Fibroblast of skin of left biceps (primary cell): ENCODE data around the gene RPP25.
"Not testable (repeated sequence)": the region's sequence is repeated elsewhere in the genome, so short reads cannot be mapped to it uniquely, and the experiment has no call there.

Source experiments
- DNase-seq, 2 experiments: peaks; one replicate each; pipeline ENCODE4 v3.0.0-alpha.2; 2013; ENCODE audit warnings: low read depth in 2 of 2

RPP25 gene

GRCh38 chr15:74962671-74963070 is 6.1 kb upstream of the RPP25 start:
- no peak for DNase-seq

GRCh38 chr15:74962219-74962618 is 5.6 kb upstream of the RPP25 start:
- DNase-seq, result no peak

- DNase-seq, result no peak
These were observed 5.0 kb upstream of the RPP25 start for GRCh38 chr15:74961616-74962015.

- DNase-seq, result no peak
These were observed 4.5 kb upstream of the RPP25 start for GRCh38 chr15:74960995-74961588.

GRCh38 chr15:74960286-74960685 is 3.7 kb upstream of the RPP25 start:
- no peak for DNase-seq

GRCh38 chr15:74959586-74959939 is 3.0 kb upstream of the RPP25 start:
- no peak for DNase-seq

- no peak for DNase-seq
These were observed 2.5 kb upstream of the RPP25 start for GRCh38 chr15:74958908-74959585.

- DNase-seq, result no peak
These were observed 1.8 kb upstream of the RPP25 start for GRCh38 chr15:74958320-74958907.

- no peak for DNase-seq
These were observed 984 bp upstream of the RPP25 start for GRCh38 chr15:74957476-74958035.

- peak in 1 of 2 experiments; percentile 16 for DNase-seq
These were observed 550 bp downstream of the RPP25 start for GRCh38 chr15:74955796-74956647.

- DNase-seq, result no peak
These were observed 1.6 kb downstream of the RPP25 start for GRCh38 chr15:74955017-74955416.

- no peak for DNase-seq
These were observed 2.1 kb downstream of the RPP25 start for GRCh38 chr15:74954515-74954914.

GRCh38 chr15:74951006-74951405 is 5.6 kb downstream of the RPP25 start:
- DNase-seq, result no peak

- peak in 1 of 2 experiments; percentile 33 for DNase-seq
These were observed 6.3 kb downstream of the RPP25 start for GRCh38 chr15:74950078-74950908.

GRCh38 chr15:74937590-74938371 is 18.8 kb downstream of the RPP25 start, which contains the start of gene COX5A:
Gene COX5A (minus strand): TSS chr15:74938073. CDS start chr15:74938014, 59 bp downstream.
- DNase-seq, result peak; percentile 91

- no peak for DNase-seq
These were observed 19.3 kb downstream of the RPP25 start for GRCh38 chr15:74937272-74937589.

- DNase-seq, result not testable (repeated sequence)
These were observed 21.4 kb downstream of the RPP25 start for GRCh38 chr15:74935193-74935592.

GRCh38 chr15:74933573-74933972 is 23.0 kb downstream of the RPP25 start:
- no peak for DNase-seq

- DNase-seq, result no peak
These were observed 27.8 kb downstream of the RPP25 start for GRCh38 chr15:74928771-74929198.

GRCh38 chr15:74924525-74924924 is 32.0 kb downstream of the RPP25 start:
- no peak for DNase-seq
